ENCODE data around the gene SERPINE2.

DNA sequence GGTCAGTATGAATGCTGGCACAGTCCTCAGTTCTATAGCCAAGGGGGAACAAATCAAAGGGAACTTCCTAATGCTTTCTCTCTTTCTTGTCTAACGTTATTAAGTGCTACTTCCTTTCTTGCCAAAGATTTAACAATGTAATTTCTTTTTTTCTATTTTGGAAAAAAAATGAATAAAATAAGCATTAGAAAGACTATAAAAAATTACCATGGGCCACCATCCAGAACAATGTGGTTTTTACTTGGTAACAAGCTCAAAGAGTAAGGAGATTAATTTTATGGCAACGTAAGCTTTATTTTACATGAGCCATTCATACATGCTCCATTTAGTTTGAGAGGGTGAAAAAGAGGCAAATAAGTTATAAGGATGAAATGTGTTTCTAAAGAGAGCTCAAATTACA lies 40.1 kb downstream of the SERPINE2 start:
- TF ChIP-seq, protein P1, sequence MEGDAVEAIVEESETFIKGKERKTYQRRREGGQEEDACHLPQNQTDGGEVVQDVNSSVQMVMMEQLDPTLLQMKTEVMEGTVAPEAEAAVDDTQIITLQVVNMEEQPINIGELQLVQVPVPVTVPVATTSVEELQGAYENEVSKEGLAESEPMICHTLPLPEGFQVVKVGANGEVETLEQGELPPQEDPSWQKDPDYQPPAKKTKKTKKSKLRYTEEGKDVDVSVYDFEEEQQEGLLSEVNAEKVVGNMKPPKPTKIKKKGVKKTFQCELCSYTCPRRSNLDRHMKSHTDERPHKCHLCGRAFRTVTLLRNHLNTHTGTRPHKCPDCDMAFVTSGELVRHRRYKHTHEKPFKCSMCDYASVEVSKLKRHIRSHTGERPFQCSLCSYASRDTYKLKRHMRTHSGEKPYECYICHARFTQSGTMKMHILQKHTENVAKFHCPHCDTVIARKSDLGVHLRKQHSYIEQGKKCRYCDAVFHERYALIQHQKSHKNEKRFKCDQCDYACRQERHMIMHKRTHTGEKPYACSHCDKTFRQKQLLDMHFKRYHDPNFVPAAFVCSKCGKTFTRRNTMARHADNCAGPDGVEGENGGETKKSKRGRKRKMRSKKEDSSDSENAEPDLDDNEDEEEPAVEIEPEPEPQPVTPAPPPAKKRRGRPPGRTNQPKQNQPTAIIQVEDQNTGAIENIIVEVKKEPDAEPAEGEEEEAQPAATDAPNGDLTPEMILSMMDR (conservative IDR thresholded peaks at IDR 0.05; ENCODE audit: low read depth, low read length): no peak
- TF ChIP-seq EZH2 (IDR thresholded peaks at IDR 0.05; ENCODE audit: borderline replicate concordance, low read depth, low read length, poor library complexity, severe bottlenecking): no peak

Data from A673 (cell line).